Trophoblast cell (in vitro differentiated cells and primary cell): ENCODE data around the gene OSCAR.

ENCODE experiments used
- DNase-seq, 2 donors: peaks; one replicate each; pipeline ENCODE4 v3.0.0-alpha.2; 2016
- H2AFZ ChIP-seq: 2 replicates; pipeline ENCODE4 v1.6.1; 2013; ENCODE audit warnings: low read length, moderate library complexity, mild to moderate bottlenecking; ENCODE audit not compliant: insufficient read depth, poor library complexity
- H2AK5ac ChIP-seq: 2 replicates; pipeline ENCODE4 v1.6.1; 2013; ENCODE audit warnings: mild to moderate bottlenecking, low read length
- H2BK120ac ChIP-seq: 2 replicates; pipeline ENCODE4 v1.6.1; 2013; ENCODE audit warnings: low read length, mild to moderate bottlenecking, moderate library complexity; ENCODE audit not compliant: insufficient read depth, poor library complexity
- H2BK12ac ChIP-seq: 2 replicates; pipeline ENCODE4 v1.6.1; 2013; ENCODE audit warnings: mild to moderate bottlenecking, low read length, moderate library complexity
- H2BK5ac ChIP-seq: 2 replicates; pipeline ENCODE4 v1.6.1; 2013; ENCODE audit warnings: low read length, low read depth, moderate library complexity, mild to moderate bottlenecking; ENCODE audit not compliant: poor library complexity
- H3K14ac ChIP-seq: 2 replicates; pipeline ENCODE4 v1.6.1; 2013; ENCODE audit warnings: mild to moderate bottlenecking, low read length
- H3K18ac ChIP-seq: 2 replicates; pipeline ENCODE4 v1.6.1; 2013; ENCODE audit warnings: mild to moderate bottlenecking, low read length
- H3K23ac ChIP-seq: 2 replicates; pipeline ENCODE4 v1.6.1; 2013; ENCODE audit warnings: low read length
- H3K27ac ChIP-seq: 2 replicates; pipeline ENCODE4 v1.5.1; 2013; ENCODE audit warnings: low read depth, mild to moderate bottlenecking, inconsistent platforms, low read length, moderate library complexity
- H3K27me3 ChIP-seq: 2 replicates; pipeline ENCODE4 v1.6.1; 2013; ENCODE audit warnings: inconsistent platforms, mild to moderate bottlenecking, low read length, moderate library complexity; ENCODE audit not compliant: insufficient read depth
- H3K36me3 ChIP-seq, 2 experiments: 1 replicate in 1 of 2; 2 replicates in 1 of 2; pipeline ENCODE4 v1.6.1; 2013; ENCODE audit warnings: low read length in 2 of 2, mild to moderate bottlenecking in 2 of 2, moderate library complexity in 1 of 2; ENCODE audit not compliant: insufficient read depth in 2 of 2, control insufficient read depth in 1 of 2
- H3K4ac ChIP-seq: 2 replicates; pipeline ENCODE4 v1.6.1; 2013; ENCODE audit warnings: low read depth, mild to moderate bottlenecking, low read length, moderate library complexity
- H3K4me1 ChIP-seq, 2 experiments: 1 replicate in 1 of 2; 2 replicates in 1 of 2; pipeline ENCODE4 v1.6.1; 2013; ENCODE audit warnings: low read length in 2 of 2, mild to moderate bottlenecking in 2 of 2, moderate library complexity in 1 of 2; ENCODE audit not compliant: insufficient read depth in 2 of 2, control insufficient read depth in 1 of 2
- H3K4me2 ChIP-seq: 2 replicates; pipeline ENCODE4 v1.6.1; 2013; ENCODE audit warnings: inconsistent platforms, mild to moderate bottlenecking, low read length, moderate library complexity
- H3K4me3 ChIP-seq: 2 replicates; pipeline ENCODE4 v1.5.1; 2013; ENCODE audit warnings: mild to moderate bottlenecking, low read depth, low read length, inconsistent platforms
- H3K79me1 ChIP-seq: one replicate; pipeline ENCODE4 v1.6.1; 2013; ENCODE audit warnings: low read length
- H3K79me2 ChIP-seq: 2 replicates; pipeline ENCODE4 v1.6.1; 2013; ENCODE audit warnings: low read length, mild to moderate bottlenecking; ENCODE audit not compliant: control insufficient read depth, insufficient read depth, poor library complexity
- H3K9ac ChIP-seq: 2 replicates; pipeline ENCODE4 v1.6.1; 2013; ENCODE audit warnings: mild to moderate bottlenecking, low read length
- H3K9me3 ChIP-seq: 2 replicates; pipeline ENCODE4 v1.6.1; 2013; ENCODE audit warnings: low read depth, mild to moderate bottlenecking, control low read depth, inconsistent platforms, low read length; ENCODE audit not compliant: insufficient read depth
- H4K12ac ChIP-seq: 2 replicates; pipeline ENCODE4 v1.6.1; 2013; ENCODE audit warnings: low read depth, mild to moderate bottlenecking, low read length, moderate library complexity
- H4K8ac ChIP-seq: 2 replicates; pipeline ENCODE4 v1.6.1; 2013; ENCODE audit warnings: low read depth, mild to moderate bottlenecking, low read length, moderate library complexity
- H4K91ac ChIP-seq: one replicate; pipeline ENCODE4 v1.6.1; 2013; ENCODE audit warnings: low read depth, mild to moderate bottlenecking, low read length, moderate library complexity
- WGBS: extraction: QIAGEN DNeasy Blood & Tissue Kit; methylation state at CpG from one replicate; pipeline ENCODE4 v1.1.7; 2013; ENCODE audit warnings: missing lambda C conversion rate; ENCODE audit not compliant: insufficient read length, insufficient coverage; ENCODE audit errors: extremely low coverage; 5-methylcytosine and 5-hydroxymethylcytosine counted together

OSCAR gene

GRCh38 chr19:54128441-54128725 lies 27.8 kb upstream of the OSCAR start:
- H3K4me3 ChIP-seq = no peak overlapping the region
- H2BK120ac ChIP-seq = no peak overlapping the region
- H3K9me3 ChIP-seq = peaks cover 1% of the 10 kb centered on the region
- H3K4me1 ChIP-seq = no peaks in the 10 kb centered on the region
- no peak overlapping the region for H2BK5ac ChIP-seq
- no peaks in the 10 kb centered on the region for H3K79me2 ChIP-seq
- no peak overlapping the region for H2BK12ac ChIP-seq
- no peak overlapping the region for H3K4me2 ChIP-seq
- H3K27ac ChIP-seq = no peak overlapping the region
- no peak overlapping the region for H3K4ac ChIP-seq
- no peaks in the 10 kb centered on the region for H3K79me1 ChIP-seq
- H3K9ac ChIP-seq = no peak overlapping the region
- no peak overlapping the region for H3K23ac ChIP-seq
- H2AK5ac ChIP-seq = no peak overlapping the region
- no peak overlapping the region for H3K18ac ChIP-seq
- no CpG with 5 or more reads among the region's 20 CpGs for WGBS
- H3K36me3 ChIP-seq = peaks cover 79 to 80% of the 10 kb centered on the region in 2 experiments
- no peak overlapping the region for H4K12ac ChIP-seq
- no peak overlapping the region for H2AFZ ChIP-seq
- no peak overlapping the region for H4K8ac ChIP-seq
- no peak for DNase-seq
- H4K91ac ChIP-seq = no peak overlapping the region
- no peak overlapping the region for H3K14ac ChIP-seq
- H3K27me3 ChIP-seq = no peaks in the 10 kb centered on the region

GRCh38 chr19:54127688-54128440 lies 27.3 kb upstream of the OSCAR start:
- H3K27ac ChIP-seq = no peak overlapping the region
- H3K4ac ChIP-seq = no peak overlapping the region
- no peak overlapping the region for H3K4me2 ChIP-seq
- no peak overlapping the region for H3K9ac ChIP-seq
- H3K4me3 ChIP-seq = no peak overlapping the region
- no peak overlapping the region for H3K18ac ChIP-seq
- peaks cover 82% of the 10 kb centered on the region in 2 experiments for H3K36me3 ChIP-seq
- H4K8ac ChIP-seq = no peak overlapping the region
- no peaks in the 10 kb centered on the region for H3K27me3 ChIP-seq
- no peak overlapping the region for H2BK120ac ChIP-seq
- H3K79me1 ChIP-seq = no peaks in the 10 kb centered on the region
- no peaks in the 10 kb centered on the region for H3K4me1 ChIP-seq
- no peak for DNase-seq
- no CpG with 5 or more reads among the region's 44 CpGs for WGBS
- no peak overlapping the region for H3K23ac ChIP-seq
- no peak overlapping the region for H2BK5ac ChIP-seq
- H2BK12ac ChIP-seq = no peak overlapping the region
- no peaks in the 10 kb centered on the region for H3K79me2 ChIP-seq
- H4K91ac ChIP-seq = no peak overlapping the region
- H2AK5ac ChIP-seq = no peak overlapping the region
- H3K9me3 ChIP-seq = peaks cover 1% of the 10 kb centered on the region
- no peak overlapping the region for H4K12ac ChIP-seq
- no peak overlapping the region for H2AFZ ChIP-seq
- no peak overlapping the region for H3K14ac ChIP-seq

DNA sequence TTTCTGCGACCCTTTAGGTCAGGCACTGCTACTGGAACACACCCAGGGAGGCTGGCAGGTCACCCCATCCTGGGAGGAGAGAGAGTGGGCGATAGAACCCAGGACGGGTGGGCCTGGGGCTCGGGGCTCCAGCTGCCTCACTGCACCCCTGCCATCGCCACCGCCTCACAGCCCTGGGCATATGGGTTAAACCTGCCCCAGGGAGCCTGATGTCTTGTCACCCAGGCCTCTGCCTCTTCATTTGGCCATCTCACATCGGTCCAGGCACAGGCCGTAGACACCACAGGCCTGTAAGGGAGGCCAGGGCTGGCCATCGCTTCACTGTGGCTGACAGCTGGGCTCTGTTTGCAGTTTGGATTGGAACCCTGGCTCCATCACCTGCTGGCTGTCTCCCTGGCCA lies 25.1 kb upstream of the OSCAR start:
- Histone ChIP-seq H3K4me1 (no peaks in the 10 kb centered on the region), H3K79me1 (no peaks in the 10 kb centered on the region), H3K18ac (no peak overlapping the region), H3K79me2 (no peaks in the 10 kb centered on the region), H2AFZ (no peak overlapping the region), H2AK5ac (no peak overlapping the region), H3K9ac (no peak overlapping the region), H4K91ac (no peak overlapping the region), H3K4me3 (no peak overlapping the region), H3K14ac (no peak overlapping the region), H2BK120ac (no peak overlapping the region), H4K12ac (no peak overlapping the region), H2BK12ac (no peak overlapping the region), H3K27ac (no peak overlapping the region), H3K4me2 (no peak overlapping the region), H3K36me3 (peaks cover 86 to 89% of the 10 kb centered on the region in 2 experiments), H3K9me3 (peaks cover 1% of the 10 kb centered on the region), H4K8ac (no peak overlapping the region), H3K27me3 (no peaks in the 10 kb centered on the region), H2BK5ac (no peak overlapping the region), H3K23ac (no peak overlapping the region), H3K4ac (no peak overlapping the region)
- DNase-seq = no peak
- WGBS = no CpG with 5 or more reads among the region's 9 CpGs

- Histone ChIP-seq H2AFZ (no peak overlapping the region), H3K27ac (no peak overlapping the region), H3K36me3 (peaks cover 89 to 94% of the 10 kb centered on the region in 2 experiments), H3K23ac (no peak overlapping the region), H2AK5ac (no peak overlapping the region), H2BK5ac (no peak overlapping the region), H4K8ac (no peak overlapping the region), H3K4me1 (no peaks in the 10 kb centered on the region), H4K12ac (no peak overlapping the region), H3K79me2 (no peaks in the 10 kb centered on the region), H3K4me3 (no peak overlapping the region), H3K4me2 (no peak overlapping the region), H2BK120ac (no peak overlapping the region), H3K9ac (no peak overlapping the region), H3K9me3 (peaks cover 1% of the 10 kb centered on the region), H3K79me1 (no peaks in the 10 kb centered on the region), H3K4ac (no peak overlapping the region), H2BK12ac (no peak overlapping the region), H4K91ac (no peak overlapping the region), H3K27me3 (no peaks in the 10 kb centered on the region), H3K18ac (no peak overlapping the region), H3K14ac (no peak overlapping the region)
- no peak for DNase-seq
- WGBS = no CpG with 5 or more reads among the region's 19 CpGs
Observed at GRCh38 chr19:54124393-54124792, 23.8 kb upstream of the OSCAR start.
